Stomach (tissue), 9 donors: ENCODE results near the gene TAF4B. TPM values are rescaled to one million over a fixed set of nuclear protein-coding genes. Genes with fewer than 3 reads are reported as not detected.

Experiments used
- DNase-seq, 2 donors: peaks; one replicate each; pipeline versions ENCODE4 v3.0.0 to v3.0.0-alpha.2; 2013 to 2019
- H3K27ac ChIP-seq, 5 donors: fragments of 200-600 bp in 4 of 5; sonication (generic) in 4 of 5; one replicate each; pipeline ENCODE4 v1.5.1; 2013 to 2019; ENCODE audit warnings: mild to moderate bottlenecking in 1 of 5, moderate library complexity in 1 of 5
- H3K27me3 ChIP-seq, 3 donors: fragments of 200-600 bp; sonication (generic); one replicate each; pipeline ENCODE4 v1.5.1; 2017 to 2019; ENCODE audit warnings: mixed run types in 1 of 3
- H3K36me3 ChIP-seq, 4 donors: fragments of 200-600 bp; sonication (generic); 1 replicate in 3 of 4; 2 replicates in 1 of 4; pipeline ENCODE4 v1.5.1; 2016 to 2019
- H3K4me1 ChIP-seq, 4 donors: fragments of 200-600 bp; sonication (generic); one replicate each; pipeline ENCODE4 v1.5.1; 2016 to 2019
- H3K4me3 ChIP-seq, 4 donors: fragments of 200-600 bp; sonication (generic) in 3 of 4; one replicate each; pipeline ENCODE4 v1.5.1; 2016 to 2019; ENCODE audit warnings: mild to moderate bottlenecking in 1 of 4
- H3K9me3 ChIP-seq, 4 donors: fragments of 200-600 bp; sonication (generic); one replicate each; pipeline ENCODE4 v1.5.1; 2016 to 2019
- CTCF ChIP-seq, 7 experiments: fragments of 450-650 bp in 4 of 7; fragments of 200-600 bp in 3 of 7; sonication (generic) in 3 of 7; IDR thresholded peaks; one replicate each; pipeline ENCODE4 v1.5.1; 2016 to 2019; ENCODE audit warnings: antibody characterized with exemption in 7 of 7, control low read depth in 2 of 7, mild to moderate bottlenecking in 1 of 7
- EP300 ChIP-seq: sonication (generic); formaldehyde crosslinking; IDR thresholded peaks from one replicate; pipeline ENCODE4 v1.6.1; 2017; ENCODE audit warnings: antibody characterized with exemption
- POLR2A ChIP-seq, 4 donors: fragments of 450-650 bp; IDR thresholded peaks; one replicate each; pipeline ENCODE4 v1.6.1; 2016; ENCODE audit warnings: antibody characterized with exemption in 4 of 4, control low read depth in 2 of 4, mild to moderate bottlenecking in 1 of 4, moderate library complexity in 1 of 4
- POLR2AphosphoS5 ChIP-seq, 3 donors: sonication (generic); formaldehyde crosslinking; IDR thresholded peaks; one replicate each; pipeline ENCODE4 v1.6.1; 2016; ENCODE audit warnings: antibody characterized with exemption in 3 of 3
- WGBS, 5 donors: extraction: QIAGEN DNeasy Blood & Tissue Kit in 3 of 5; methylation state at CpG; one replicate each; pipeline versions ENCODE4 v1.1.5 to v1.1.7; 2013 to 2018; 5-methylcytosine and 5-hydroxymethylcytosine counted together
- intact Hi-C: fragments of 100-400 bp; cut with DNase I; formaldehyde crosslinking; loops from one replicate; pipeline ENCODE4 v1.15.1; 2023; ENCODE audit warnings: low total_unique reads
- polyA plus RNA-seq, 3 donors: library from polyadenylated mRNA; stranded (reverse); fragments of 200-250 nt; gene quantifications; one replicate each; pipeline ENCODE4 v1.2.3, GENCODE V29; 2013
- total RNA-seq, 5 donors: library from RNA; depleted of rRNA; stranded (reverse); fragments of >200 nt; gene quantifications; one replicate each; pipeline versions ENCODE4 v1.1.0 to v1.2.3, GENCODE V29; 2014 to 2016
- donor health status: healthy with polysubstance abuse.
- donor health status: Bipolar disorder and iron deficiency.
- donor health status: healthy.

The TAF4B gene
- total and polyA plus RNA-seq, 8 donors: 0.58 to 33.6 (median 5.0) TPM

- intact Hi-C loops: no loop called here
- Histone ChIP-seq H3K27me3 (no peaks in the 10 kb centered on the region), H3K36me3 (no peaks in the 10 kb centered on the region), H3K27ac (no peak overlapping the region), H3K4me3 (no peak overlapping the region), H3K4me1 (no peaks in the 10 kb centered on the region), H3K9me3 (no peaks in the 10 kb centered on the region)
- DNase-seq: no peak
- 83 to 88% (median 87%) methylated on average over 16 of the region's 16 CpGs for WGBS, 5 donors
- no peak for TF ChIP-seq CTCF (IDR thresholded peaks at IDR 0.05)
- TF ChIP-seq POLR2AphosphoS5 (IDR thresholded peaks at IDR 0.05): no peak
- no peak for TF ChIP-seq EP300
- TF ChIP-seq POLR2A (IDR thresholded peaks at IDR 0.05): no peak
These were observed 181.7 kb downstream of the TAF4B start for GRCh38 chr18:26407736-26408601.

GRCh38 chr18:26409091-26409490 lies 182.8 kb downstream of the TAF4B start:
- no peak overlapping the region for H3K4me3 ChIP-seq
- no peak for DNase-seq
- WGBS, 5 donors: 67 to 77% (median 70%) methylated on average over 4 of the region's 4 CpGs
- no peaks in the 10 kb centered on the region for H3K4me1 ChIP-seq
- intact Hi-C loops: no loop called here
- no peaks in the 10 kb centered on the region for H3K9me3 ChIP-seq
- TF ChIP-seq POLR2AphosphoS5 (IDR thresholded peaks at IDR 0.05): no peak
- no peak for TF ChIP-seq POLR2A (IDR thresholded peaks at IDR 0.05)
- TF ChIP-seq CTCF (IDR thresholded peaks at IDR 0.05): no peak
- TF ChIP-seq EP300: no peak
- no peaks in the 10 kb centered on the region for H3K27me3 ChIP-seq
- no peak overlapping the region for H3K27ac ChIP-seq
- no peaks in the 10 kb centered on the region for H3K36me3 ChIP-seq

GRCh38 chr18:26414901-26415440 lies 188.7 kb downstream of the TAF4B start:
- no peak for DNase-seq
- 49 to 62% (median 54%) methylated on average over 4 of the region's 4 CpGs for WGBS, 5 donors
- no peak overlapping the region for H3K4me3 ChIP-seq
- H3K9me3 ChIP-seq: no peaks in the 10 kb centered on the region
- no peaks in the 10 kb centered on the region for H3K4me1 ChIP-seq
- TF ChIP-seq EP300 (no peak), POLR2AphosphoS5 (IDR thresholded peaks at IDR 0.05) (no peak), CTCF (IDR thresholded peaks at IDR 0.05) (no peak), POLR2A (IDR thresholded peaks at IDR 0.05) (no peak)
- no peak overlapping the region for H3K27ac ChIP-seq
- H3K36me3 ChIP-seq: no peaks in the 10 kb centered on the region
- intact Hi-C loops: no loop called here
- H3K27me3 ChIP-seq: no peaks in the 10 kb centered on the region

- no peak overlapping the region for H3K27ac ChIP-seq
- TF ChIP-seq CTCF (IDR thresholded peaks at IDR 0.05) (no peak), POLR2A (IDR thresholded peaks at IDR 0.05) (no peak), POLR2AphosphoS5 (IDR thresholded peaks at IDR 0.05) (no peak), EP300 (no peak)
- H3K27me3 ChIP-seq: no peaks in the 10 kb centered on the region
- H3K36me3 ChIP-seq: no peaks in the 10 kb centered on the region
- intact Hi-C loops: no loop called here
- no peak overlapping the region for H3K4me3 ChIP-seq
- DNase-seq: no peak
- no peaks in the 10 kb centered on the region for H3K4me1 ChIP-seq
- 70 to 76% (median 74%) methylated on average over 7 of the region's 7 CpGs for WGBS, 5 donors
- no peaks in the 10 kb centered on the region for H3K9me3 ChIP-seq
These were observed 189.4 kb downstream of the TAF4B start for GRCh38 chr18:26415631-26416030.
